ENCODE results near the gene HSD17B10. TPM values are rescaled to one million over a fixed set of nuclear protein-coding genes. Genes with fewer than 3 reads are reported as not detected.
"Not testable (repeated sequence)": the region's sequence is repeated elsewhere in the genome, so short reads cannot be mapped to it uniquely, and the experiment has no call there.

The HSD17B10 gene
- 116 TPM for total RNA-seq
- long read RNA-seq, transcript HSD17B10-201 (6 exons, 960 nt) = major isoform, 26 of 33 reads
- long read RNA-seq, partial matches to known transcripts = 5 of 33 reads
- long read RNA-seq, other reads (novel, unspliced or antisense) = 1 of 33 reads

- peak; percentile 96 for DNase-seq (ENCODE audit: missing footprints)
- intact Hi-C loops (cut with DNase I) = loop anchor here (10.0 kb wide), 1 partner anchor 149 kb away; the partner anchor contains the start of gene IQSEC2
- ATAC-seq = peak; percentile 99
Measured at GRCh38 chrX:53433651-53434639, at the start of gene HSD17B10. TSS of gene HSD17B10 (minus strand) at chrX:53434370. CDS start at chrX:53434345, 25 bp downstream.

GRCh38 chrX:53483416-53483815 is 49.2 kb upstream of the HSD17B10 start:
- no peak for ATAC-seq
- no peak for DNase-seq (ENCODE audit: missing footprints)
- intact Hi-C loops (cut with DNase I) = no loop called here

DNA sequence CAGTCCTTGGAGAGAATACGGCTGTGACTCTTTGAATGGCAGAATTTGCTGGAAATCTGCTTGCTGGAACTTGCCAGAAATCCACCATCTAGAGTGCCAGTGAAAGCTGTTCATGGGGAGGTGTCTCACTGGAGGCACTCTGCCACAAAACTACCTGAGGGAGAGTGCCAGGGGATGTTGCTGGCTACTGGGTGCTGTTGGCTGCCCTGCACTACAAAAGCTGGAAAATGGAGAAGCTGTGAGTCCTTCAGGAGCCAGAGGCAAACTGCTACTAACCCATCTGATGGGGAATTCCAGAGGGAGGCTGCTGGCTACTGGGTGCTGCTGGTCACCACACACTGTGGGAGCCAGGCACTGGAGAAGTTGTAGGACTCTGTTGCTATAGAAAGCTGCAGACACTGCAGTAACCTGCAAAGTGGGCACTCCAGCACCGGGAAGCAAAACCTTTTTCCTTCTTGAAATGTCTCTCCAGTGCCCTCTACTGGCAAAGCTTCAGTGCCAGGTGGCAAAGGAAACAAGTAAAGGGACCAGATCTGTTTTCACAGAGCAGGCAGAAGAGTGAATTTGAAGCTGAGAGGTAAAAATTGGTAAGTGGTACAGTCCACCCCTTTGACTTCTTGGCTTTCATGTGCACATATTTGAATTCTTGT is 47.8 kb upstream of the HSD17B10 start:
- no peak for ATAC-seq
- intact Hi-C loops (cut with DNase I) = no loop called here
- no peak for DNase-seq (ENCODE audit: missing footprints)

- intact Hi-C loops (cut with DNase I) = no loop called here
- DNase-seq (ENCODE audit: missing footprints) = no peak
- no peak for ATAC-seq
Measured at GRCh38 chrX:53481093-53481492, 46.9 kb upstream of the HSD17B10 start.

DNA sequence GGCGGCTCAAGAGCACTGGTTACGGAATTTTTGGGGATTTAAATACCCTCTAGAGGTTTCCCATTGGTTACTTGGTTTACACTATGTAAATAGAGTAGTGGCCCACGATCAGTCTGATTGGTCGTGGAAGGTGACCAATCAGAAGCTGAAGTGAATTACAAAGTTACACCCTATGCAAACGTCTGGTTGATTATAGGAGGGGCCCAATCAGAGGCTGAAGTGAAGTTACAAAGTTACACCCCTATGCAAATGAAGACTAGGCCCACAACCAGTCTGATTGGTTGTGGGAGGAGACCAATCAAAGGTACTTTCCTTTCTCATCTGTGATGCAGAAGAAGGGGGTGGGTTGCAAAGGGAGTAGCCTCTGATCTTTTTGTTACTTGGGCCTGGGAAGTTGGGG is 45.1 kb upstream of the HSD17B10 start:
- intact Hi-C loops (cut with DNase I) = no loop called here
- ATAC-seq (no peak), DNase-seq (ENCODE audit: missing footprints) (no peak)

GRCh38 chrX:53476371-53476770 is 42.2 kb upstream of the HSD17B10 start:
- intact Hi-C loops (cut with DNase I) = no loop called here
- DNase-seq (ENCODE audit: missing footprints) (no peak), ATAC-seq (no peak)

- DNase-seq (ENCODE audit: missing footprints) = no peak
- intact Hi-C loops (cut with DNase I) = no loop called here
- ATAC-seq = no peak
Measured at GRCh38 chrX:53474707-53475106, 40.5 kb upstream of the HSD17B10 start.

GRCh38 chrX:53471346-53471745 is 37.2 kb upstream of the HSD17B10 start:
- intact Hi-C loops (cut with DNase I) = no loop called here
- DNase-seq (ENCODE audit: missing footprints) (no peak), ATAC-seq (no peak)

GRCh38 chrX:53468659-53469058 is 34.5 kb upstream of the HSD17B10 start:
- intact Hi-C loops (cut with DNase I); ATAC-seq; DNase-seq (ENCODE audit: missing footprints): not testable (repeated sequence)

GRCh38 chrX:53458082-53458481 is 23.9 kb upstream of the HSD17B10 start:
- no peak for DNase-seq (ENCODE audit: missing footprints)
- intact Hi-C loops (cut with DNase I) = no loop called here
- no peak for ATAC-seq

- intact Hi-C loops (cut with DNase I) = no loop called here
- no peak for ATAC-seq
- no peak for DNase-seq (ENCODE audit: missing footprints)
Measured at GRCh38 chrX:53456254-53456653, 22.1 kb upstream of the HSD17B10 start.

DNA sequence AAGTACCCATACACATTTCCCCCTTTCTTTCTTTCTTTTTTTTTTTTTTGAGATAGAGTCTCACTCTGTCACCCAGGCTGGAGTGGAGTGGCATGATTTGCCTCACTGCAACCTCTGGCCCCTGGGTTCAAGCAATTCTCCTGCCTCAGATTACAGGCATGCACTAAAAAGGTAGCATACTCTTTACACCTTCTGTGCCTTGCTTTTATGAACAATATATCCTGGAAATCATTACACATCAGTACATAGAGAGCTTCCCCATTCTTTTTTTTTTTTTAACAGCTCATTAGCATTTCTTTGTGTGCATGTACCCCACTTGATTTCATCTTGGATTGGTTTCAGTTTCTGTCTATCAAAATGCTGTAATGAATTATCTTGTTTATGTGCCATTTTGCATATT is 18.6 kb upstream of the HSD17B10 start:
- DNase-seq (ENCODE audit: missing footprints) (no peak), ATAC-seq (no peak)
- intact Hi-C loops (cut with DNase I) = no loop called here

- no peak for ATAC-seq
- no peak for DNase-seq (ENCODE audit: missing footprints)
- intact Hi-C loops (cut with DNase I) = no loop called here
Measured at GRCh38 chrX:53449632-53450031, 15.5 kb upstream of the HSD17B10 start.

DNA sequence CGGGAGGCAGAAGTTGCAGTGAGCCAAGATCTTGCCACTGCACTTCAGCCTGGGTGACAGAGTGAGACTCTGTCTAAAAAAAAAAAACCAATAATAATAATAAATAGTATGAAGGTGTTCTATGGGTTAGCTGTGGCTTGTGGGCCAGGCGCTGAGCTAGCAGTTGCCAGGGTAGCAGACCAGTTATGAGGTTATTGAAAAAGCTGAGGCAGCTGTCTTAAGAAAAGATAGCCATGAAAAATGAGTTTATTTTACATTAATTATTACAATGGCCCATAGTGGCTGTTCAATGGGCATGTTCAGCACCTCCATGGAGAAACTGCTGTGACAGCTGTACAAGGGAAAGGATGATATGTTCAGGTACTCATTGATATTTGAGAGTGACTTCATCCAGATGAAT is 13.3 kb upstream of the HSD17B10 start:
- no peak for DNase-seq (ENCODE audit: missing footprints)
- intact Hi-C loops (cut with DNase I) = no loop called here
- no peak for ATAC-seq

DNA sequence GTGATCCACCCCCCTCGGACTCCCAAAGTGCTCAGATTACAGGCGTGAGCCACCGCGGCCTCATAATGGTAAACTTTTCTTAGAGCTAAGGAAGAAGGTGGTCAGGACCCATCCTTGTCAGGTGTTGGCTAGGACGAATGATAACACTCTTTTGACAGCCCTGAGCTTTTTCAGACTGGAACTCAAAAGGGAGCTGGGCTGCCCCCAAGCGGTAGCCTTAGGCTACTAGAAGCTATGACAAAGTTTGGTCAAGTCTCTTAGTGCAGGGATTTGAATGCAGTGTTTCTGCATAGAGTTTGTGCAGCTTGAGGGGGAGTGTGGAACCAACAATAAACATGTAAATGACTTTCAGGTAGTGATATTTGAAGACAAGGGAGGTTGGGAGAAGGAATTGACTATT is 11.8 kb upstream of the HSD17B10 start:
- DNase-seq (ENCODE audit: missing footprints) = no peak
- intact Hi-C loops (cut with DNase I) = no loop called here
- no peak for ATAC-seq

DNA sequence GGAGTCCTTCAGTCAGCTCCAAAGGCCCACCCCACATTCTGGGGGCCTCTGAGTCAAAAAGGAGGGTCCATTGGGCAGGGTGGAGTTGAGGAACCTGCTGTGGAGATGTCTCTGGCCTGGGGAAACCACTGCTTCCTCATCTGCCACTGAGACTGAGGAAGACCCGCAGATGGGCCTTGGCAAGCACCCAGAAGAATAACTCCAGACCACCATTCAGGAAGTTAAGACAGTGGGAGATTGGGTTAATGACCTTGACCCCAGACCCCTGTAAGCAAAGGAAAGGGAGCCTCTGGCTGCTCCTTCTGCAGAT is 8.1 kb upstream of the HSD17B10 start:
- DNase-seq (ENCODE audit: missing footprints) (no peak), ATAC-seq (no peak)
- intact Hi-C loops (cut with DNase I) = no loop called here

DNA sequence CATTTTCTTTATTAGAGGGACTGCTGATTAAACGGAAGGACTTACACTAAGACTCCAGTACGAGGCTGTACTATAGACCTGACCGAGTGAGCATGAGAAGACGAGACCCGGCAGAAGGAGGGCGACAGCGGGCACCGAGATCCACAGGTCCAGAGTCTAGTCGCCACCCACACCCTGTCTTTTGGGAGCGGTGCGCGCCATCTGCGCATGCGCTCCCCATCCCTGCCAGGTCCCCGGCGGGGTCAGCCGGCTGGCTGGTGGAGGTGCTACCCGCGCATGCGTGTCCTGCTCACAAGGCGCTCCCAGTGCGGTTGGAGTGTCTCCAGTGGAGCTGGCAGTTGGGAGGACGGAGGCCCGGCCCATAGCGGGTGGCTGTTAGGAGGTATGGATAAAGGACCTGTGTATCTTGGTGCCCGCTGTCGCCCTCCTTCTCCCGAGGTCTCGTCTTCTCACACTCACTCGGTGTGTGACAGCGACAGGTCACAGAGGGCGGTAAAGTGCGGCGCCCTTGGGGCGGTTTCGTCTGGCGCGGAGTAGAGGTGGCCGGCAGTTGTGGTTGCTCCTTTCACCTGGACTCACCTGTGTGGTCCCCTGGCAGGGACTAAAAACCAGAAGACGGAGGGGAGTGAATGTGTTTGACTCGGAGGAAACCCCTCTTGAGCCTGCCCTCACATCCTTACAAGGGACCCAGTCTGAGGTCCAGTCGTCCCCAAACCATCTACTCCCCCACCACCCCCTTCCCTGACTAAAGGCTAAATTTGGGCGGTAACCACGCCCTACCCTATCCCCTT is 7.6 kb upstream of the HSD17B10 start:
- DNase-seq (ENCODE audit: missing footprints) = peak; percentile 90
- ATAC-seq = peak; percentile 94
- intact Hi-C loops (cut with DNase I) = no loop called here

DNA sequence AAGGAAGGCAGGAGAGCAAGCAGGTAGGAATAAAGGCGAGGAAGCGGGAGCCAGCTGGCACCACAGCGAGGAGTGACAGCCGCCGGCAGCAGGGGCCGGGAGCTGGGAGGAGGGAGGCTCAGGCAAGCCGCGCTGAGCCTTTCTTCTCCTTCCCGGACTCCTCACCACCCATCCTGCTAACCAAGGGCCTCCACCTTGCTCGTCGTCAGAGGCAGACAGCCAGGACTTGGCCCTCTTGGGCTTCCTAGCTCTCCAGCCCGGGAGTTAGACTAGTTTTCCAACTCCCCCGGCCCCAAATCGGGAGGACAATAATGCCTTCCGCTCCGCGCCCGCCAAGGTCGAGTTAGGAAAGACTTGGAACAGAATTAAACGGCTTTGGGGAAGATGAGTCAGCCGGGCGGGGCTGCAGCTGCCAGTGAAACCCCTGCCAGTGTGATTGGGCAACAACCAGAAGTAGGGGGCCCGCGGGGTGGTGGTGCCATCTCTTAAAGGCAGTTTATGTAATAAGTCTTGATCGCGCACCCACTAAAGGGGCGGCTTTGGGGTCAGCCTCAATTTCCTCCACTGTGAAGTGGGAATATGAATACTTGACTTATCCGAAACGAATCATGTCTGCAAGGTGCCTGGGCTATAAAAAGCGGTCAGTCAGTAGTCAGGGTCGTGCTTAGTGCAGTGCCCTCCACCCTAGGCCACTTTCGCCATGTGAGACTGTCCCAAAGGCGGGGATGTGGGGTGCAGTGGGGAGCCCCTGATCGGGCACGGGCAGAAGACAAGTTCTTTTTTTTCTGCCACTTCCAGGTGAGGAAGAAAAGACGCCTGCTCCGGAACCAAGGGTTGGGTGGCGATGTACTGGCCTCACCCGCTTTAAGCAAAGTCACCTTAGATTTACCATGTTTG is 6.7 kb upstream of the HSD17B10 start:
- peak; percentile 54 for ATAC-seq
- DNase-seq (ENCODE audit: missing footprints) = peak; percentile 74
- intact Hi-C loops (cut with DNase I) = no loop called here

Data from Right ventricle myocardium inferior (tissue), 1 donor.